Ishikawa (cell line): ENCODE measurements around the gene FHOD1.

ENCODE experiments used
- CEBPB ChIP-seq: IDR thresholded peaks from 2 replicates; pipeline ENCODE4 v1.6.1; 2012
- CREB1 ChIP-seq: IDR thresholded peaks from 2 replicates; pipeline ENCODE4 v1.6.1; 2012; ENCODE audit warnings: low read depth
- EGR1 ChIP-seq: IDR thresholded peaks from 2 replicates; pipeline ENCODE4 v1.6.1; 2012
- EP300 ChIP-seq: IDR thresholded peaks from 2 replicates; pipeline ENCODE4 v1.6.1; 2012; ENCODE audit warnings: borderline replicate concordance
- FOXM1 ChIP-seq: IDR thresholded peaks from 2 replicates; pipeline ENCODE4 v1.6.1; 2012; ENCODE audit warnings: low read depth, borderline replicate concordance
- MAX ChIP-seq: IDR thresholded peaks from 2 replicates; pipeline ENCODE4 v1.6.1; 2012
- RAD21 ChIP-seq: IDR thresholded peaks from 2 replicates; pipeline ENCODE4 v1.6.1; 2012; ENCODE audit warnings: low read depth
- REST ChIP-seq: IDR thresholded peaks from 2 replicates; pipeline ENCODE4 v1.6.1; 2012; ENCODE audit warnings: low read depth, mild to moderate bottlenecking
- TAF1 ChIP-seq: IDR thresholded peaks from 2 replicates; pipeline ENCODE4 v1.6.1; 2012; ENCODE audit warnings: low read depth, mild to moderate bottlenecking
- TEAD4 ChIP-seq: IDR thresholded peaks from 2 replicates; pipeline ENCODE4 v1.6.1; 2012
- YY1 ChIP-seq: IDR thresholded peaks from 2 replicates; pipeline ENCODE4 v1.6.1; 2012; ENCODE audit warnings: low read depth
- ZBTB7A ChIP-seq: IDR thresholded peaks from 2 replicates; pipeline ENCODE4 v1.6.1; 2012; ENCODE audit warnings: low read depth

DNA sequence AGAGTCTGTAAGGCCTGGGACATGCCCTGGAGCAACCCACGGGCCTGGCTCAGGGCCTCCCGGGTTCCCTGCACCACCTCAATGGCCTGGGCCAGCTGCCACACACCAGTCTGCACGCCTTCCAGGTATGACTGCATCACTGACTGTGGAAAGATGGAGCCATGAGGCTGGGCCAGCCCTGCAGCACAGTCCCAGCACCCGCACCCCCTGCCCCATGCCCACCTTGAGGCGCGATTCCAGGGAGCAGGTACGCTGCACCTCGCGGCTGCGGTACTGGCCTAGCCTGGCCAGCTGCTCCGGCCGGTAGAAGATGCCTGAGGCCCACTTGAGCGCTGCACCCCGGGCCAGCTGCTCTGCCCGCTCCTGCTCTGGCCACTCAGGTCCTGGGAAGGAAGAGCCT is 58.5 kb downstream of the FHOD1 start:
- TF ChIP-seq EGR1 (no peak), TAF1 (no peak), ZBTB7A (no peak), YY1 (no peak), CREB1 (no peak), TEAD4 (no peak), REST (no peak), CEBPB (no peak), EP300 (no peak), RAD21 (no peak), MAX (no peak), FOXM1 (no peak)
